ENCODE results near the gene TNFRSF13B. TPM values are rescaled to one million over a fixed set of nuclear protein-coding genes. Genes with fewer than 3 reads are reported as not detected.
"Not testable (repeated sequence)": the region's sequence is repeated elsewhere in the genome, so short reads cannot be mapped to it uniquely, and the experiment has no call there.

Gene TNFRSF13B
- total RNA-seq, 2 experiments from 2014 or later, result 7.5 to 19.3 TPM

DNA sequence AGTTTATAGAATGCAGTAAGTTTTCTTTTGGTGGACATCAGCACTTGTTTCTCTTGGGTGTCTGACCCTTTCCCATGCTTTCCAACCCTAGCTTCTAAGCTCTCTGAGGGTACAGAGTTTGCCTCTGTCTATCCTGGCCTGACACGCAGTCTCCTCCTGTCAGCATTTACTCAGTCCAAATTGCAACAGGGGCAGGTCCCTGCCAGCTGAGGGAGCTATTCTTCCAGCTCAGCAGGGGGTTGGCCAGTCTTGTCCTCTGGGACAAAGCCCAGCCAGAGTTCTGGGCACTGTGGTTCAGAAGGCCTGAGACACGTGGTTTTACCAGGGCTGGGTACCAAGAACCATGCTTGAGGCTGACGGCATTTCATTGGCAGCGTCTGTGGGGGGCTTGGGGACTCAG, 38.1 kb upstream of the TNFRSF13B start:
- BruUV-seq (replicated peaks); POLR2A ChIA-PET; H3K9me3 ChIP-seq (ENCODE audit: low read length); CTCF ChIA-PET (ENCODE audit: unreplicated experiment); H3K4me3 ChIP-seq (ENCODE audit: low read depth, low read length, poor library complexity, severe bottlenecking); H3K36me3 ChIP-seq (ENCODE audit: insufficient read depth, low read length); H4K20me1 ChIP-seq (ENCODE audit: insufficient read depth, low read length); H3K9me2 ChIP-seq (ENCODE audit: insufficient read depth, low read length); H3K4me2 ChIP-seq (ENCODE audit: low read length); DNase-seq (ENCODE audit: low spot score); H2AFZ ChIP-seq (ENCODE audit: low read length); intact Hi-C loops (cut with micrococcal nuclease; ENCODE audit: unreplicated experiment); H3K27ac ChIP-seq (ENCODE audit: low read depth, low read length, poor library complexity, severe bottlenecking); H3K79me2 ChIP-seq (ENCODE audit: insufficient read depth, low read depth, low read length); H3K4me1 ChIP-seq (ENCODE audit: insufficient read depth, low read length, poor library complexity, severe bottlenecking): not testable (repeated sequence)

DNA sequence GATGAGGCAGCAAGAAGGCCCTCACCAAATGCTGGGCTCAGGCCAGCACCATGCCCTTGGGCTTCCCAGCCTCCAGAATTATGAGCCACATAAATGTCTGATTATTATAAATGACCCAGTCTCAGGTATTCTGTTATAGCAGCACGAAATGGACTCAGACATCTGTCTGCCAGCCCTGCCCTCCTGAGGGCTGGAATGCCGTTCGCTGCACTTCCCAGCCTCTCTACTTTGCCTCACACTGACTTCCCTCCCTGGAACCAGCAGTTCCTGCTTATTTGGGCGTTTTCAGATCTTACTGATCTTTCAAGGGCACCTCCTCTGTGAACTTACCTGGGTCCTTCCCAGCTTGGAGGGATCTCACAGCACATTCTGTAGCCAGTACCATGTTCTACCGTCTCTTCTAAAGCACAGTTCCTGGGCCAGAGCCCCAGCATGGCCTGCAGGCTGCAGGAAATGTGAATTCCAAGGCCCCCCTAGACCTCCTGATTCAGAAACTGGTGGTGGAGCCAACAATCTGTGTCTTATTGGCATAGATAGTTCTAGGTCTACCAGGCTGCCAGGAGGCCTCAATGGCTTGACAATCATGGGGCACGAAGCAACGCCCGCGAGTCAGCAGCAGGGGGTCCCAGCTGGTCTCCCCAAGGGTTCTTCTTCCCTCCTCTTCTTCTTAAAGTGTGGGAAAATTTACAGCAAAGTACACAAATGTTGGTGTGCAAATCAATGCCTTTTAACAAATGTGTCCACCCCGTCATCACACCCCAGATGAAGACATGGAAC, 36.9 kb upstream of the TNFRSF13B start:
- H3K9me3 ChIP-seq (ENCODE audit: low read length); H3K4me1 ChIP-seq (ENCODE audit: insufficient read depth, low read length, poor library complexity, severe bottlenecking); DNase-seq (ENCODE audit: low spot score); POLR2A ChIA-PET; H3K4me3 ChIP-seq (ENCODE audit: low read depth, low read length, poor library complexity, severe bottlenecking); H3K27ac ChIP-seq (ENCODE audit: low read depth, low read length, poor library complexity, severe bottlenecking); H3K79me2 ChIP-seq (ENCODE audit: insufficient read depth, low read depth, low read length); BruUV-seq (replicated peaks); intact Hi-C loops (cut with micrococcal nuclease; ENCODE audit: unreplicated experiment); CTCF ChIA-PET (ENCODE audit: unreplicated experiment); H3K9me2 ChIP-seq (ENCODE audit: insufficient read depth, low read length); H3K4me2 ChIP-seq (ENCODE audit: low read length); H3K36me3 ChIP-seq (ENCODE audit: insufficient read depth, low read length); H4K20me1 ChIP-seq (ENCODE audit: insufficient read depth, low read length); H2AFZ ChIP-seq (ENCODE audit: low read length): not testable (repeated sequence)

DNA sequence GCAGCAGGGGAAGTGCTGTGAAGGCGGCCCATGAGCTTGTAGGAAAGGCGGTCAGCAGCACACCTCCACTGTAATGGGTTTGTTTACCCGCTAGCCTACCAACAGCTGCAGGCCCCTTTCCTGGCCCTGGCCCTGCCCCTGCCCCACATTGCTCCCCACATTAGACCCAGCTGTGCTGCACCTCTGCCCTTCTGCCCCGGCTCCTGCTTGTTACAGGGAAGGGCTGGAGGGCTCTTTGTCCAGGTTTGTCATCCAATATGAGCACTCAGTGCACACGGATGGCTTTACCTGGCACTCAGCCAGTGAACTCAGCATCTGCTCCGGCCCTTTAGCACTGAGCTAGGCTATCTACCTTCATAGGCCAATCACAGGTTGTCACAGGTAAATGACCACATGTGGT, 36.0 kb upstream of the TNFRSF13B start:
- H3K9me3 ChIP-seq (ENCODE audit: low read length); CTCF ChIA-PET (ENCODE audit: unreplicated experiment); H3K4me1 ChIP-seq (ENCODE audit: insufficient read depth, low read length, poor library complexity, severe bottlenecking); H4K20me1 ChIP-seq (ENCODE audit: insufficient read depth, low read length); H3K36me3 ChIP-seq (ENCODE audit: insufficient read depth, low read length); H3K4me2 ChIP-seq (ENCODE audit: low read length); H3K9me2 ChIP-seq (ENCODE audit: insufficient read depth, low read length); intact Hi-C loops (cut with micrococcal nuclease; ENCODE audit: unreplicated experiment); DNase-seq (ENCODE audit: low spot score); H3K4me3 ChIP-seq (ENCODE audit: low read depth, low read length, poor library complexity, severe bottlenecking); H3K27ac ChIP-seq (ENCODE audit: low read depth, low read length, poor library complexity, severe bottlenecking); H3K79me2 ChIP-seq (ENCODE audit: insufficient read depth, low read depth, low read length); H2AFZ ChIP-seq (ENCODE audit: low read length); BruUV-seq (replicated peaks): not testable (repeated sequence)
- POLR2A ChIA-PET, result interaction anchor here (0.7 kb wide), 1 partner anchor 408 kb away, joined by 3 read pairs; no protein-coding TSS in a partner anchor

DNA sequence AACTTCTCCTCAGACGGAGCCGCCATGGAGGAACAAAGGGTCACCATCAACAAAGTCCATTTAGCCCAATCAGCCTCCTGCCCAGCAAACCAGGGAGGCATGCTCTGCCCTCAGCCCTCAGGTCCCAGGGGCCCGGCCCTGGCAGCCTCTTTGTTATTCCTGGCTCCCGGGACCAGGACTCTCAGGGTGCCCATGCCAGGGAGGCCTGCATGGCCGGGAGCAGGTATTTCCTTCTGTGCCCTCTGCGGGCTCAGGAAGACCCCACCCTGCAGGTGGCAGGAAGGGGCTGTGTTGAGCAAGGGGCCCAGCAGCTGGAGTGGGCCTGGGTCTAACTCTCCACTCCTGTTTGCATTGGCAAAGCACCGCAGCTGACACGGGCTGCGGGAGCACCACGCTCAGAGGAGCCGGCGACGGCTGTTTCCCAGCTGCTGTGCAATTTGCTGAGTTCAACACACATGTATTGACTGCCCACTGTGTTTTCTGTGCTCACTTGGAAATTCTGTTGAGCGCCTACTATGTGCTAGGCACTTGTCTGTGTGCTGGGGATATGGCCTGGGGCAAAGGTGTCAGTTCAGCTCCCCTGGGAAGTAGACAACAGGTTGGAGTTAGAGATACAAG, 33.2 kb upstream of the TNFRSF13B start:
- H3K4me3 ChIP-seq (ENCODE audit: low read depth, low read length, poor library complexity, severe bottlenecking); H2AFZ ChIP-seq (ENCODE audit: low read length); BruUV-seq (replicated peaks); H3K4me1 ChIP-seq (ENCODE audit: insufficient read depth, low read length, poor library complexity, severe bottlenecking); DNase-seq (ENCODE audit: low spot score); H3K79me2 ChIP-seq (ENCODE audit: insufficient read depth, low read depth, low read length); H3K9me2 ChIP-seq (ENCODE audit: insufficient read depth, low read length); intact Hi-C loops (cut with micrococcal nuclease; ENCODE audit: unreplicated experiment); H3K27ac ChIP-seq (ENCODE audit: low read depth, low read length, poor library complexity, severe bottlenecking); H3K9me3 ChIP-seq (ENCODE audit: low read length); H4K20me1 ChIP-seq (ENCODE audit: insufficient read depth, low read length); H3K36me3 ChIP-seq (ENCODE audit: insufficient read depth, low read length); CTCF ChIA-PET (ENCODE audit: unreplicated experiment); POLR2A ChIA-PET; H3K4me2 ChIP-seq (ENCODE audit: low read length): not testable (repeated sequence)

All from OCI-LY7 (cell line).